D721Med (cell line): ENCODE measurements around the gene FAM24B.

ENCODE experiments used
- DNase-seq: peaks from one replicate; pipeline ENCODE4 v3.0.0; 2011; ENCODE audit warnings: low spot score; ENCODE audit not compliant: insufficient read length
- FAIRE-seq: peaks from 2 replicates; lab custom pipeline; 2011; peaks lifted over from hg19 to GRCh38; lab: Jason Lieb, UNC
- TF ChIP-seq, protein P1 (sequence below): IDR thresholded peaks from 2 replicates; pipeline ENCODE4 v1.5.1; 2012; ENCODE audit warnings: mild to moderate bottlenecking, control low read depth; ENCODE audit not compliant: insufficient read depth; ENCODE audit errors: missing control alignments

FAM24B gene

GRCh38 chr10:122855745-122856144, 23.6 kb downstream of the FAM24B start:
- TF ChIP-seq, protein P1, sequence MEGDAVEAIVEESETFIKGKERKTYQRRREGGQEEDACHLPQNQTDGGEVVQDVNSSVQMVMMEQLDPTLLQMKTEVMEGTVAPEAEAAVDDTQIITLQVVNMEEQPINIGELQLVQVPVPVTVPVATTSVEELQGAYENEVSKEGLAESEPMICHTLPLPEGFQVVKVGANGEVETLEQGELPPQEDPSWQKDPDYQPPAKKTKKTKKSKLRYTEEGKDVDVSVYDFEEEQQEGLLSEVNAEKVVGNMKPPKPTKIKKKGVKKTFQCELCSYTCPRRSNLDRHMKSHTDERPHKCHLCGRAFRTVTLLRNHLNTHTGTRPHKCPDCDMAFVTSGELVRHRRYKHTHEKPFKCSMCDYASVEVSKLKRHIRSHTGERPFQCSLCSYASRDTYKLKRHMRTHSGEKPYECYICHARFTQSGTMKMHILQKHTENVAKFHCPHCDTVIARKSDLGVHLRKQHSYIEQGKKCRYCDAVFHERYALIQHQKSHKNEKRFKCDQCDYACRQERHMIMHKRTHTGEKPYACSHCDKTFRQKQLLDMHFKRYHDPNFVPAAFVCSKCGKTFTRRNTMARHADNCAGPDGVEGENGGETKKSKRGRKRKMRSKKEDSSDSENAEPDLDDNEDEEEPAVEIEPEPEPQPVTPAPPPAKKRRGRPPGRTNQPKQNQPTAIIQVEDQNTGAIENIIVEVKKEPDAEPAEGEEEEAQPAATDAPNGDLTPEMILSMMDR, result no peak
- FAIRE-seq (no peak), DNase-seq (no peak)

DNA sequence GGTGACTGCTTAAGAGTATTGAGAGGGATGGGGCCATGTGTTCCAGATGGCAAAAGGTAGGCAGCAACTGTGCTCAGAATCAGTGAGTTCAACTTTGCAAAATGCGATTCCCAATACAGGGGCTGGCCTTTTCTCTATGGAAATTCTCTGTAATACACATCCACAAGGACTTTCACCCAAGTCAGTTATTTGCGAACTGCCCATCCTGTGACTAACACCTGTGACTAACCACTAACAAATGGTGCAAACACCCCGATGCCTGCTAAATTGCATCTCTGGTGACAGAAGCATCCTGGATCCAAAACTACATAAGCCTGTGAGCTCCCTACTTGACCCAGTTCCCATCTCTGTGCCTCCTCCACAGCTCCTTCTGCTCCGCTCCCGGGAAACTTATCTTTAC, 24.7 kb downstream of the FAM24B start:
- TF ChIP-seq, protein P1, result no peak
- FAIRE-seq (no peak), DNase-seq (no peak)

- DNase-seq (no peak), FAIRE-seq (no peak)
- TF ChIP-seq, protein P1, result no peak
Measured at GRCh38 chr10:122853665-122854313, 25.6 kb downstream of the FAM24B start.

DNA sequence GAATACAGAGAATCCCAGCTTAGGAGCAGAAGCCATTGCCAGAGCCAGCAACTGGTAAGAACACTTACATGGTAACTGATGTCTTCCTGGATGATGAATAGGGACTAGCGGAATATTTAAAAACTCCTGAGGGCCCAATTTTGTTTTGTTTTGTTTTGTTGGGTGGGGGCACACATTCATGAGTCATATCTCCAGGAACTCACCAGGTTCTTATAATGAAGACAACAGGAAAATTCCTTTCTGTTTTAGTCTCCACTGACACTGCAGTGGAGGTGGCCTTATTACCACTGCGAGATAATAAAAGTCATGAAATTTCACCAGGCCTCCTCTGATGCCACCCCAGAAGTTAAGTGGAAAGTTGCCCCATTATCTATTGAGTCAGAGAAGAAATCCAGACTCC, 27.1 kb downstream of the FAM24B start:
- DNase-seq (no peak), FAIRE-seq (no peak)
- TF ChIP-seq, protein P1, result no peak

GRCh38 chr10:122850705-122851640, 28.4 kb downstream of the FAM24B start:
- no peak for FAIRE-seq
- TF ChIP-seq, protein P1, result no peak
- DNase-seq, result no peak

- TF ChIP-seq, protein P1, result no peak
- no peak for FAIRE-seq
- DNase-seq, result no peak
Measured at GRCh38 chr10:122849900-122850605, 29.3 kb downstream of the FAM24B start.
